Calu3 (cell line): ENCODE measurements around the gene MYCBP. TPM values are rescaled to one million over a fixed set of nuclear protein-coding genes. Genes with fewer than 3 reads are reported as not detected.

Experiments
- BruUV-seq: library from RNA; stranded (reverse); fragments of 400-500 nt; replicated peaks from 2 replicates; lab custom pipeline; 2021; lab: Mats Ljungman, UMichigan
- CTCF ChIA-PET: fragments of 300-600 bp; sonication (Branson Sonifier 250); formaldehyde crosslinking; loops from one replicate; lab custom pipeline; 2022; ENCODE audit warnings: antibody characterized with exemption; lab: Charles Lee
- DNase-seq: peaks from one replicate; pipeline ENCODE4 v3.0.0; 2022
- H3K27ac Mint-ChIP-seq: one replicate; pipeline ENCODE4 v1.8.0; 2022; ENCODE audit warnings: mixed read lengths; ENCODE audit not compliant: unreplicated experiment
- H3K27me3 Mint-ChIP-seq: one replicate; pipeline ENCODE4 v1.8.0; 2022; ENCODE audit warnings: mixed read lengths; ENCODE audit not compliant: unreplicated experiment
- H3K36me3 Mint-ChIP-seq: one replicate; pipeline ENCODE4 v1.8.0; 2022; ENCODE audit warnings: mild to moderate bottlenecking, moderate library complexity, mixed read lengths; ENCODE audit not compliant: insufficient read depth, unreplicated experiment
- H3K4me1 Mint-ChIP-seq: one replicate; pipeline ENCODE4 v1.8.0; 2022; ENCODE audit warnings: mild to moderate bottlenecking, low read depth, mixed read lengths; ENCODE audit not compliant: unreplicated experiment
- H3K4me3 Mint-ChIP-seq: one replicate; pipeline ENCODE4 v1.8.0; 2022; ENCODE audit warnings: mild to moderate bottlenecking, low read depth, moderate library complexity, mixed read lengths; ENCODE audit not compliant: unreplicated experiment
- H3K9me3 Mint-ChIP-seq: one replicate; pipeline ENCODE4 v1.8.0; 2022; ENCODE audit warnings: low read depth, mixed read lengths; ENCODE audit not compliant: unreplicated experiment
- CTCF ChIP-seq: fragments of 200-600 bp; IDR thresholded peaks from one replicate; pipeline ENCODE4 v1.8.0; 2022; ENCODE audit warnings: antibody characterized with exemption; ENCODE audit not compliant: unreplicated experiment
- intact Hi-C: fragments of 100-400 bp; cut with micrococcal nuclease; formaldehyde crosslinking; loops from one replicate; pipeline ENCODE4 v1.10.0; 2022; ENCODE audit not compliant: unreplicated experiment
- total RNA-seq: library from RNA; stranded (reverse); gene quantifications from 2 replicates; pipeline ENCODE4 v1.2.3, GENCODE V29; 2022

MYCBP gene
- total RNA-seq, 1 experiment from 2014 or later, result 25.9 TPM

GRCh38 chr1:38820860-38821259 lies 52.3 kb downstream of the MYCBP start:
- Mint-ChIP-seq H3K27ac (no peak overlapping the region), H3K27me3 (peaks cover 95% of the 10 kb centered on the region), H3K4me1 (no peaks in the 10 kb centered on the region), H3K36me3 (no peaks in the 10 kb centered on the region), H3K4me3 (no peak overlapping the region), H3K9me3 (no peaks in the 10 kb centered on the region)
- intact Hi-C loops, result no loop called here
- BruUV-seq, result no TSS peak
- CTCF ChIA-PET, result no interaction called here
- no peak for TF ChIP-seq CTCF
- DNase-seq, result no peak

- Mint-ChIP-seq H3K36me3 (no peaks in the 10 kb centered on the region), H3K9me3 (no peaks in the 10 kb centered on the region), H3K4me1 (no peaks in the 10 kb centered on the region), H3K4me3 (no peak overlapping the region), H3K27me3 (peaks cover 95% of the 10 kb centered on the region), H3K27ac (no peak overlapping the region)
- no peak for TF ChIP-seq CTCF
- no TSS peak for BruUV-seq
- CTCF ChIA-PET, result interaction anchor here (0.7 to 1.0 kb wide), 2 partner anchors 16 to 62 kb away, joined by 3 to 4 read pairs; no protein-coding TSS in a partner anchor
- no peak for DNase-seq
- intact Hi-C loops, result loop anchor here (5.0 kb wide), 1 partner anchor 212 kb away; no protein-coding TSS in a partner anchor
These were observed 53.6 kb downstream of the MYCBP start for GRCh38 chr1:38819516-38819915.

GRCh38 chr1:38819040-38819439 lies 54.1 kb downstream of the MYCBP start:
- no peak for DNase-seq
- H3K4me1 Mint-ChIP-seq, result no peaks in the 10 kb centered on the region
- no peaks in the 10 kb centered on the region for H3K9me3 Mint-ChIP-seq
- H3K36me3 Mint-ChIP-seq, result no peaks in the 10 kb centered on the region
- intact Hi-C loops, result loop anchor here (5.0 kb wide), 1 partner anchor 212 kb away; no protein-coding TSS in a partner anchor
- BruUV-seq, result no TSS peak
- no peak overlapping the region for H3K27ac Mint-ChIP-seq
- no peak overlapping the region for H3K4me3 Mint-ChIP-seq
- CTCF ChIA-PET, result interaction anchor here (0.6 to 1.0 kb wide), 3 partner anchors 16 to 959 kb away, joined by 3 to 4 read pairs (median 3); no protein-coding TSS in a partner anchor
- no peak for TF ChIP-seq CTCF
- peaks cover 95% of the 10 kb centered on the region for H3K27me3 Mint-ChIP-seq

GRCh38 chr1:38818175-38818976 lies 54.8 kb downstream of the MYCBP start:
- Mint-ChIP-seq H3K9me3 (no peaks in the 10 kb centered on the region), H3K4me1 (no peaks in the 10 kb centered on the region), H3K27me3 (peaks cover 99% of the 10 kb centered on the region), H3K27ac (no peak overlapping the region), H3K36me3 (no peaks in the 10 kb centered on the region), H3K4me3 (no peak overlapping the region)
- DNase-seq, result peak; percentile 60
- CTCF ChIA-PET, result interaction anchor here (0.6 to 1.0 kb wide), 3 partner anchors 17 to 959 kb away, joined by 3 to 4 read pairs (median 3); no protein-coding TSS in a partner anchor
- peak; percentile 93 for TF ChIP-seq CTCF
- intact Hi-C loops, result loop anchor here (5.0 kb wide), 1 partner anchor 211 kb away; no protein-coding TSS in a partner anchor
- BruUV-seq, result no TSS peak
